HL-60 (cell line): Measurements from ENCODE around the gene CLEC2B.

Experiments used
- DNase-seq, 2 experiments: peaks; one replicate each; pipeline ENCODE4 v3.0.0-alpha.2; 2010 to 2020; ENCODE audit warnings: low read depth in 1 of 2, low spot score in 1 of 2
- H3K27ac ChIP-seq: fragments of 250-450 bp; sonication (Bioruptor Pico); replicated peaks from 2 replicates; pipeline ENCODE4 v1.5.1; 2020; ENCODE audit warnings: mild to moderate bottlenecking, moderate library complexity
- H3K27me3 ChIP-seq: fragments of 250-450 bp; sonication (Bioruptor Pico); 2 replicates; pipeline ENCODE4 v1.5.1; 2021; ENCODE audit warnings: mild to moderate bottlenecking, moderate library complexity; ENCODE audit not compliant: insufficient read depth, poor library complexity, severe bottlenecking
- H3K4me3 ChIP-seq: replicated peaks from 2 replicates; pipeline ENCODE4 v1.5.1; 2011; ENCODE audit warnings: mild to moderate bottlenecking, control low read depth, low read length; ENCODE audit not compliant: insufficient read depth
- GABPA ChIP-seq: IDR thresholded peaks from 2 replicates; pipeline ENCODE4 v1.6.1; 2012; ENCODE audit warnings: low read depth
- POLR2AphosphoS5 ChIP-seq: IDR thresholded peaks from 2 replicates; pipeline ENCODE4 v1.6.1; 2012; ENCODE audit warnings: low read depth
- SPI1 ChIP-seq: IDR thresholded peaks from 2 replicates; pipeline ENCODE4 v1.6.1; 2012; ENCODE audit warnings: low read depth, mild to moderate bottlenecking, borderline replicate concordance
- TF ChIP-seq, protein P1 (sequence below): IDR thresholded peaks from 2 replicates; pipeline ENCODE4 v1.6.1; 2012; ENCODE audit warnings: low read depth; ENCODE audit not compliant: insufficient replicate concordance
- TF ChIP-seq, protein P2 (sequence below): IDR thresholded peaks from one replicate; pipeline ENCODE4 v1.5.1; 2011; ENCODE audit warnings: low read length, control low read depth, inconsistent platforms; ENCODE audit not compliant: insufficient read depth

CLEC2B gene

DNA sequence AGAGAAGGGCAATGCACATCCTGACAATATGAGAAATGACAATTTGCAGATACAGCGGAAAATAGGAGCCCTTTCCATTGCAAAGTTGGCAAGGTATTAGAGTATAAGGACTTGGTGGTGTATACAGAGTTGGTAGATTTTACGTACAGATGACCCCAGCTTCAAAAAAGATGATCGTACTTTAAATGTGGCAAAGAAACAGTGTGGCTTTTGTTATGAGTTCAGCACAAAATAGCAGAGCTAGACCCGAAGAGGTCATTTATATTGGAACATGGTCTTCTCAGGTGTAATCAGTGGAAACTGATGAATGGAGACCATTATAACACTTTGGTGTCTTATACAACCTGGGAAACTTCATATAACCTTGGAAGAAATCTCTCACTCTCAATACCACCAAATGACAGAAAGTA, 2.3 kb downstream of the CLEC2B start:
- Histone ChIP-seq H3K27me3 (no peaks in the 10 kb centered on the region), H3K27ac (no peak overlapping the region), H3K4me3 (no peak overlapping the region)
- DNase-seq, result no peak
- TF ChIP-seq GABPA (no peak), POLR2AphosphoS5 (no peak)
- TF ChIP-seq, protein P1, sequence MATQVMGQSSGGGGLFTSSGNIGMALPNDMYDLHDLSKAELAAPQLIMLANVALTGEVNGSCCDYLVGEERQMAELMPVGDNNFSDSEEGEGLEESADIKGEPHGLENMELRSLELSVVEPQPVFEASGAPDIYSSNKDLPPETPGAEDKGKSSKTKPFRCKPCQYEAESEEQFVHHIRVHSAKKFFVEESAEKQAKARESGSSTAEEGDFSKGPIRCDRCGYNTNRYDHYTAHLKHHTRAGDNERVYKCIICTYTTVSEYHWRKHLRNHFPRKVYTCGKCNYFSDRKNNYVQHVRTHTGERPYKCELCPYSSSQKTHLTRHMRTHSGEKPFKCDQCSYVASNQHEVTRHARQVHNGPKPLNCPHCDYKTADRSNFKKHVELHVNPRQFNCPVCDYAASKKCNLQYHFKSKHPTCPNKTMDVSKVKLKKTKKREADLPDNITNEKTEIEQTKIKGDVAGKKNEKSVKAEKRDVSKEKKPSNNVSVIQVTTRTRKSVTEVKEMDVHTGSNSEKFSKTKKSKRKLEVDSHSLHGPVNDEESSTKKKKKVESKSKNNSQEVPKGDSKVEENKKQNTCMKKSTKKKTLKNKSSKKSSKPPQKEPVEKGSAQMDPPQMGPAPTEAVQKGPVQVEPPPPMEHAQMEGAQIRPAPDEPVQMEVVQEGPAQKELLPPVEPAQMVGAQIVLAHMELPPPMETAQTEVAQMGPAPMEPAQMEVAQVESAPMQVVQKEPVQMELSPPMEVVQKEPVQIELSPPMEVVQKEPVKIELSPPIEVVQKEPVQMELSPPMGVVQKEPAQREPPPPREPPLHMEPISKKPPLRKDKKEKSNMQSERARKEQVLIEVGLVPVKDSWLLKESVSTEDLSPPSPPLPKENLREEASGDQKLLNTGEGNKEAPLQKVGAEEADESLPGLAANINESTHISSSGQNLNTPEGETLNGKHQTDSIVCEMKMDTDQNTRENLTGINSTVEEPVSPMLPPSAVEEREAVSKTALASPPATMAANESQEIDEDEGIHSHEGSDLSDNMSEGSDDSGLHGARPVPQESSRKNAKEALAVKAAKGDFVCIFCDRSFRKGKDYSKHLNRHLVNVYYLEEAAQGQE, result no peak

DNA sequence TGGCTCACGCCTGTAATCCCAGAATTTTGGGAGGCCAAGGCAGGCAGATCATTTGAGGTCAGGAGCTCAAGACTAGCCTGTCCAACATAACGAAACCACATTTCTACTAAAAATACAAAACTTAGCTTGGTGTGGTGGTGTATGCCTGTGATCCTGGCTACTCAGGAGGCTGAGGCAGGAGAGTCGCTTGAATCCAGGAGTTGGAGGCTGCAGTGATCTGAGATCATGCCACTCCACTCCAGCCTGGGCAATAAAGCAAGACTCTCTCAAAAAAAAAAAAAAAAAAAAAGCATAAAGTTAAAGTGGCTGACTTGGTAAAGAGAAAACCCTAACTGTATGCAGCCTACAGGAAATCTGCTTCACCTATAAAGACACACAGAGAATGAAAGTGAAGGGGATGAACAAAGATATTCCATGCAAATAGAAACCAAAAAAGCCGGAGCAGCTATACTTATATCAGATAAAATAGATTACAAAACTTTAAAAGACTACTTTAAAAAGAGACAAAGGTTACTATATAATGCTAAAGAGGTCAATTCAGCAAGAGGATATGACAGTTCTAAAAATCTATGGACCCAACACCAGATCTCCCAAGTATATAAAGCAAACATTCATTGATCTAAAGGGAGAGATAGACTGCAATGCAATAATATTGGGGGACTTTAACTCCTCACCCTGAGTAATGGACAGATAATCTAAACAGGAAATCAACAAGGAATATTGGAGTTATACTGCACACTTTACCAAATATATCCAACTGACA, 4.1 kb downstream of the CLEC2B start:
- DNase-seq, result no peak
- Histone ChIP-seq H3K27me3 (no peaks in the 10 kb centered on the region), H3K27ac (no peak overlapping the region), H3K4me3 (no peak overlapping the region)
- TF ChIP-seq, protein P2, sequence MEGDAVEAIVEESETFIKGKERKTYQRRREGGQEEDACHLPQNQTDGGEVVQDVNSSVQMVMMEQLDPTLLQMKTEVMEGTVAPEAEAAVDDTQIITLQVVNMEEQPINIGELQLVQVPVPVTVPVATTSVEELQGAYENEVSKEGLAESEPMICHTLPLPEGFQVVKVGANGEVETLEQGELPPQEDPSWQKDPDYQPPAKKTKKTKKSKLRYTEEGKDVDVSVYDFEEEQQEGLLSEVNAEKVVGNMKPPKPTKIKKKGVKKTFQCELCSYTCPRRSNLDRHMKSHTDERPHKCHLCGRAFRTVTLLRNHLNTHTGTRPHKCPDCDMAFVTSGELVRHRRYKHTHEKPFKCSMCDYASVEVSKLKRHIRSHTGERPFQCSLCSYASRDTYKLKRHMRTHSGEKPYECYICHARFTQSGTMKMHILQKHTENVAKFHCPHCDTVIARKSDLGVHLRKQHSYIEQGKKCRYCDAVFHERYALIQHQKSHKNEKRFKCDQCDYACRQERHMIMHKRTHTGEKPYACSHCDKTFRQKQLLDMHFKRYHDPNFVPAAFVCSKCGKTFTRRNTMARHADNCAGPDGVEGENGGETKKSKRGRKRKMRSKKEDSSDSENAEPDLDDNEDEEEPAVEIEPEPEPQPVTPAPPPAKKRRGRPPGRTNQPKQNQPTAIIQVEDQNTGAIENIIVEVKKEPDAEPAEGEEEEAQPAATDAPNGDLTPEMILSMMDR, result no peak
- TF ChIP-seq SPI1 (no peak), POLR2AphosphoS5 (no peak), GABPA (no peak)
- TF ChIP-seq, protein P1, result no peak

DNA sequence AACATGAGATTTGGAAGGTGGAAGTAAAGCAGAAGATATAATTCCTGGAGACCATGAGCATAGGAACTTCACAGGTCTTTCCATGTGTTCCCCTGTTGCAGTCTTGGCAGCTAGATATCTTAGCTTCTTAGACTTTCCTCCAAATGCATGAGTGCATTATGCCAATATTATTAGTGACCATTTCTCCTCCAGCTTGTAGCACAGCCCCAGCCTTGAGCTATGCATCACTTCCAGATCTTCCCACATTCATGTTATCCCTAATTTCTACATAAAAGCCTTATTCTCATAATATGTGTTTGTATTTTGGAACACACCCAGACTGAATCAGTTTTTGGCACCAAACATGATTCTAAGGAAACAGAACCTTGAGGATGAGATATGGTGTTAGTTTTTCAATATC, 11.0 kb downstream of the CLEC2B start:
- TF ChIP-seq POLR2AphosphoS5, result no peak
- TF ChIP-seq, protein P1, result no peak
- no peak for TF ChIP-seq SPI1
- no peak for TF ChIP-seq GABPA
- TF ChIP-seq, protein P2, result no peak
- H3K27ac ChIP-seq, result no peak overlapping the region
- no peak for DNase-seq
- H3K4me3 ChIP-seq, result no peak overlapping the region
- no peaks in the 10 kb centered on the region for H3K27me3 ChIP-seq
